ENCODE results near the gene BPIFB3.

The BPIFB3 gene

GRCh38 chr20:33053291-33054106 is at the start of gene BPIFB3:
Gene BPIFB3 (plus strand): TSS chr20:33053903. CDS start chr20:33055436, 1,533 bp downstream.
- no peak for DNase-seq (ENCODE audit: low read depth)

GRCh38 chr20:33004141-33004751 is 49.5 kb upstream of the BPIFB3 start, which contains the start of gene SUN5:
Gene SUN5 (minus strand): TSS chr20:33004433. CDS start chr20:33004340, 93 bp downstream.
- DNase-seq (ENCODE audit: low read depth), result no peak

GRCh38 chr20:33005132-33005566 is 48.6 kb upstream of the BPIFB3 start:
- no peak for DNase-seq (ENCODE audit: low read depth)

- DNase-seq (ENCODE audit: low read depth), result no peak
Measured at GRCh38 chr20:33005908-33006775, 47.6 kb upstream of the BPIFB3 start.

GRCh38 chr20:33006776-33007375 is 46.8 kb upstream of the BPIFB3 start:
- no peak for DNase-seq (ENCODE audit: low read depth)

GRCh38 chr20:33007376-33008335 is 46.0 kb upstream of the BPIFB3 start, which contains the start of gene BPIFB2:
Gene BPIFB2 (plus strand): TSS chr20:33007704. CDS start chr20:33008575, 871 bp downstream.
- no peak for DNase-seq (ENCODE audit: low read depth)

GRCh38 chr20:33008336-33009213 is 45.1 kb upstream of the BPIFB3 start:
- DNase-seq (ENCODE audit: low read depth), result no peak

GRCh38 chr20:33009214-33010132 is 44.2 kb upstream of the BPIFB3 start:
- DNase-seq (ENCODE audit: low read depth), result no peak

GRCh38 chr20:33010133-33010504 is 43.6 kb upstream of the BPIFB3 start:
- DNase-seq (ENCODE audit: low read depth), result no peak

GRCh38 chr20:33010674-33011449 is 42.8 kb upstream of the BPIFB3 start:
- DNase-seq (ENCODE audit: low read depth), result no peak

GRCh38 chr20:33012327-33013189 is 41.1 kb upstream of the BPIFB3 start:
- no peak for DNase-seq (ENCODE audit: low read depth)

GRCh38 chr20:33013701-33014326 is 39.9 kb upstream of the BPIFB3 start:
- DNase-seq (ENCODE audit: low read depth), result no peak

GRCh38 chr20:33014336-33015113 is 39.2 kb upstream of the BPIFB3 start:
- no peak for DNase-seq (ENCODE audit: low read depth)

- DNase-seq (ENCODE audit: low read depth), result no peak
Measured at GRCh38 chr20:33015114-33015484, 38.6 kb upstream of the BPIFB3 start.

Measured in GM04504 (cell line).